K562 (cell line): ENCODE data around the gene BCL2L15. TPM values are rescaled to one million over a fixed set of nuclear protein-coding genes. Genes with fewer than 3 reads are reported as not detected.
A peak's percentile ranks its signal among the peaks of the same experiment; 100 is the strongest.

Experiments
- ATAC-seq: fragments of 200-7000 bp; cut with Tn5 transposase; 3 replicates; pipeline ENCODE4 v1.9.1; 2020; ENCODE audit warnings: moderate library complexity
- BruUV-seq: library from RNA; stranded (reverse); fragments of 400-500 nt; replicated peaks from 2 replicates; lab custom pipeline; 2021; lab: Mats Ljungman, UMichigan
- CTCF ChIA-PET: fragments of 300-600 bp; formaldehyde crosslinking; extraction: SDS; loops from one replicate; lab custom pipeline; 2021; ENCODE audit warnings: low intra/inter-chr PET ratio; lab: Yijun Ruan, JAX
- POLR2A ChIA-PET: fragments of 300-600, 350-650 bp; sonication (Branson Sonifier 250); formaldehyde crosslinking; extraction: SDS; loops from one replicate; lab custom pipeline; 2021; ENCODE audit warnings: antibody characterized with exemption, inconsistent platforms; lab: Yijun Ruan, JAX
- DNase-seq, 4 experiments: peaks; one replicate each; pipeline versions ENCODE4 v3.0.0 to v3.0.0-alpha.2; 2011 to 2018; ENCODE audit warnings: low spot score in 3 of 4, mixed read lengths in 3 of 4; ENCODE audit errors: extremely low read depth in 1 of 4
- FAIRE-seq: peaks from 2 replicates; lab custom pipeline; 2011; peaks lifted over from hg19 to GRCh38; lab: Jason Lieb, UNC
- H2AFZ ChIP-seq: 2 replicates; pipeline ENCODE4 v1.6.0; 2011; ENCODE audit warnings: low read depth, low read length, control low read depth, inconsistent platforms
- H3K27ac ChIP-seq: fragments of 200-600 bp; 3 replicates; pipeline ENCODE4 v1.8.0; 2011; ENCODE audit warnings: low read depth, mild to moderate bottlenecking, control low read depth, inconsistent platforms, low read length, moderate library complexity, mixed read lengths; ENCODE audit errors: extremely low read depth
- H3K27me3 ChIP-seq, 2 experiments: fragments of 300-600 bp in 1 of 2; 2 replicates in 1 of 2; 3 replicates in 1 of 2; pipeline versions ENCODE4 v1.6.0 to v1.8.0; 2011; ENCODE audit warnings: inconsistent platforms in 2 of 2, low read length in 2 of 2, mild to moderate bottlenecking in 1 of 2, mixed read lengths in 1 of 2, moderate library complexity in 1 of 2; ENCODE audit not compliant: control insufficient read depth in 2 of 2, insufficient read depth in 2 of 2
- H3K36me3 ChIP-seq: fragments of 300-600 bp; 3 replicates; pipeline ENCODE4 v1.8.0; 2011; ENCODE audit warnings: mild to moderate bottlenecking, low read length, inconsistent platforms; ENCODE audit not compliant: control insufficient read depth, insufficient read depth
- H3K4me1 ChIP-seq, 2 experiments: fragments of 200-600 bp in 1 of 2; replicated peaks in 1 of 2; 2 replicates in 1 of 2; 3 replicates in 1 of 2; pipeline versions ENCODE4 v1.5.1 to v1.8.0; 2011; ENCODE audit warnings: inconsistent platforms in 2 of 2, low read length in 2 of 2, mild to moderate bottlenecking in 1 of 2, mixed read lengths in 1 of 2, moderate library complexity in 1 of 2; ENCODE audit not compliant: control insufficient read depth in 2 of 2, insufficient read depth in 2 of 2
- H3K4me2 ChIP-seq: 2 replicates; pipeline ENCODE4 v1.6.1; 2011; ENCODE audit warnings: low read length, control low read depth, inconsistent platforms, mixed read lengths; ENCODE audit not compliant: insufficient read depth
- H3K4me3 ChIP-seq: fragments of 200-600 bp; sonication (generic), shearing (Covaris generic); 2 replicates; pipeline ENCODE4 v1.5.1; 2016; ENCODE audit warnings: control low read depth, inconsistent platforms
- H3K79me2 ChIP-seq: fragments of 200-600 bp; 3 replicates; pipeline ENCODE4 v1.8.0; 2011; ENCODE audit warnings: low read length, inconsistent platforms; ENCODE audit not compliant: control insufficient read depth, insufficient read depth
- H3K9ac ChIP-seq, 2 experiments: 2 replicates each; pipeline versions ENCODE4 v1.6.0 to v1.6.1; 2011; ENCODE audit warnings: low read depth in 2 of 2, low read length in 2 of 2, control low read depth in 1 of 2, inconsistent platforms in 1 of 2, mild to moderate bottlenecking in 1 of 2, mixed read lengths in 1 of 2; ENCODE audit not compliant: insufficient read depth in 1 of 2
- H3K9me1 ChIP-seq: one replicate; pipeline ENCODE4 v1.6.0; 2011; ENCODE audit warnings: inconsistent platforms, mild to moderate bottlenecking, low read length, moderate library complexity; ENCODE audit not compliant: control insufficient read depth, insufficient read depth
- H3K9me3 ChIP-seq: replicated peaks from 2 replicates; pipeline ENCODE4 v1.5.1; 2011; ENCODE audit warnings: low read depth, low read length, inconsistent platforms; ENCODE audit not compliant: control insufficient read depth, insufficient read depth
- H4K20me1 ChIP-seq: replicated peaks from 2 replicates; pipeline ENCODE4 v1.6.1; 2011; ENCODE audit warnings: low read length, inconsistent platforms, mixed read lengths; ENCODE audit not compliant: control insufficient read depth, insufficient read depth
- CLOCK ChIP-seq: fragments of 250-450 bp; sonication (Bioruptor Pico); IDR thresholded peaks from 2 replicates; pipeline ENCODE4 v1.4.0; 2020; ENCODE audit warnings: mild to moderate bottlenecking, moderate library complexity, borderline replicate concordance
- ERF ChIP-seq: fragments of 450-650 bp; formaldehyde crosslinking; IDR thresholded peaks from 2 replicates; pipeline ENCODE4 v1.4.0; 2020; ENCODE audit warnings: mild to moderate bottlenecking, mixed read lengths
- SIRT6 ChIP-seq: IDR thresholded peaks from one replicate; pipeline ENCODE4 v1.6.1; 2012; ENCODE audit warnings: low read depth, mild to moderate bottlenecking, control low read depth, inconsistent platforms, low read length, moderate library complexity
- ZBTB5 ChIP-seq: fragments of 450-650 bp; IDR thresholded peaks from 2 replicates; pipeline ENCODE4 v1.6.1; 2017; ENCODE audit warnings: antibody characterized with exemption
- ZMIZ1 ChIP-seq, 2 experiments: fragments of 150-350 bp in 1 of 2; IDR thresholded peaks; 2 replicates each; pipeline ENCODE4 v1.6.1; 2012 to 2016; ENCODE audit warnings: low read depth in 2 of 2, low read length in 2 of 2, mild to moderate bottlenecking in 1 of 2, moderate library complexity in 1 of 2
- ZNF274 ChIP-seq: IDR thresholded peaks from 2 replicates; pipeline ENCODE4 v1.6.1; 2011; ENCODE audit warnings: low read depth, mild to moderate bottlenecking, low read length, moderate library complexity, borderline replicate concordance
- ZNF764 ChIP-seq: fragments of 250-450 bp; sonication (Bioruptor Pico); IDR thresholded peaks from 2 replicates; pipeline ENCODE4 v1.4.0; 2020; ENCODE audit warnings: low read depth, mild to moderate bottlenecking, moderate library complexity
- ZNF766 ChIP-seq: fragments of 200-800 bp; sonication (Bioruptor generic); conservative IDR thresholded peaks from 2 replicates; pipeline ENCODE4 v1.6.1; 2016; ENCODE audit warnings: missing genetic modification characterization, missing compliant biosample characterization
- WGBS: fragments of 100-300 bp; shearing (Covaris generic); methylation state at CpG from one replicate; pipeline ENCODE4 v1.1.6; 2016; ENCODE audit warnings: low coverage, mixed read lengths; ENCODE audit not compliant: insufficient coverage; ENCODE audit errors: missing lambda C conversion rate; 5-methylcytosine and 5-hydroxymethylcytosine counted together
- in situ Hi-C: fragments of 300-500 bp; cut with MboI; formaldehyde crosslinking; loops from 4 replicates; pipeline ENCODE4 v1.15.0; 2018; ENCODE audit warnings: inconsistent platforms, mixed read lengths
- intact Hi-C: fragments of 100-400 bp; cut with micrococcal nuclease; formaldehyde crosslinking; loops from 2 replicates; pipeline ENCODE4 v1.14.2; 2022
- polyA plus RNA-seq, 8 experiments: library from polyadenylated mRNA; depleted of rRNA in 4 of 8; stranded (reverse) in 5 of 8; unstranded in 3 of 8; fragments of >200 nt; fragmentation: Nextera tagmentation in 2 of 8; fragmentation: Illumina TruSeq in 1 of 8; extraction: Ambion mirVana in 2 of 8; extraction: Trizol in 1 of 8; gene quantifications; 2 replicates each; pipeline versions ENCODE4 v1.2.1 to v1.2.3, GENCODE V29; 2011 to 2014; ENCODE audit warnings: inconsistent platforms in 1 of 8, missing spikeins in 1 of 8
- total RNA-seq, 7 experiments: library from RNA; depleted of rRNA in 6 of 7; stranded (reverse); fragments of >200 nt in 6 of 7; fragmentation: Illumina TruSeq in 2 of 7; extraction: Trizol in 2 of 7; gene quantifications; 2 replicates each; pipeline versions ENCODE4 v1.2.1 to v1.2.3, GENCODE V29; 2011 to 2021; ENCODE audit warnings: low replicate concordance in 1 of 7
- TF ChIP-seq, protein P1 (sequence below): fragments of 450-650 bp; formaldehyde crosslinking; conservative IDR thresholded peaks from 2 replicates; pipeline ENCODE4 v1.4.0; 2022; ENCODE audit warnings: mild to moderate bottlenecking, missing genetic modification characterization

The BCL2L15 gene
- total and polyA plus RNA-seq, 9 of the 15 experiments (the other 6 are each of a cell fraction or from before 2014, with no cell fraction given) = 0.06 to 0.42 (median 0.28) TPM; not detected in 1

- Histone ChIP-seq H3K79me2 (peaks cover 50% of the 10 kb centered on the region), H3K9ac (peak overlapping the region; percentile 90 to 96; a peak in 3 of 4 replicates), H3K27ac (peak overlapping the region; percentile 96), H3K36me3 (peaks cover 7% of the 10 kb centered on the region; the same call in 1 of the 3 replicates), H3K4me3 (peak overlapping the region; percentile 70), H2AFZ (peak overlapping the region; percentile 100), H3K4me1 (peaks cover 12 to 26% of the 10 kb centered on the region in 2 experiments), H3K27me3 (no peaks in the 10 kb centered on the region), H3K4me2 (peak overlapping the region; percentile 98), H3K9me1 (no peaks in the 10 kb centered on the region), H3K9me3 (no peaks in the 10 kb centered on the region), H4K20me1 (peaks cover 10% of the 10 kb centered on the region)
- 5% methylated on average over 6 of the region's 6 CpGs for WGBS
- intact Hi-C loops = loop anchor here (2.0 kb wide), 1 partner anchor 14 kb away; no protein-coding TSS in a partner anchor
- ATAC-seq (peak; percentile 10; the same call in 2 of the 3 replicates), FAIRE-seq (peak; percentile 46), DNase-seq (peak in 1 of 4 experiments; percentile 42)
- ChIA-PET CTCF (no interaction called here), POLR2A (interaction anchor here (0.7 to 5.2 kb wide), 13 partner anchors 10 to 1039 kb away, joined by 3 to 65 read pairs (median 17); partner anchors contain the start of genes AP4B1, DCLRE1B and PHTF1)
- in situ Hi-C loops = no loop called here
- no TSS peak for BruUV-seq
- no peak for TF ChIP-seq SIRT6
- peak; percentile 56; the same call in 1 of the 2 replicates for TF ChIP-seq ZNF766 (CRISPR knock-in tag)
- TF ChIP-seq ZBTB5 = no peak
- TF ChIP-seq ZMIZ1 (IDR thresholded peaks at IDR 0.05; ENCODE audit: low read depth in 2 of 2, low read length in 2 of 2) = no peak
- TF ChIP-seq ZNF274 = no peak
- TF ChIP-seq, protein P1, sequence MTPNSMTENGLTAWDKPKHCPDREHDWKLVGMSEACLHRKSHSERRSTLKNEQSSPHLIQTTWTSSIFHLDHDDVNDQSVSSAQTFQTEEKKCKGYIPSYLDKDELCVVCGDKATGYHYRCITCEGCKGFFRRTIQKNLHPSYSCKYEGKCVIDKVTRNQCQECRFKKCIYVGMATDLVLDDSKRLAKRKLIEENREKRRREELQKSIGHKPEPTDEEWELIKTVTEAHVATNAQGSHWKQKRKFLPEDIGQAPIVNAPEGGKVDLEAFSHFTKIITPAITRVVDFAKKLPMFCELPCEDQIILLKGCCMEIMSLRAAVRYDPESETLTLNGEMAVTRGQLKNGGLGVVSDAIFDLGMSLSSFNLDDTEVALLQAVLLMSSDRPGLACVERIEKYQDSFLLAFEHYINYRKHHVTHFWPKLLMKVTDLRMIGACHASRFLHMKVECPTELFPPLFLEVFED = 0 out of 2 replicates have a peak, but pooled peaks have one; percentile 21
- peak; percentile 10; the same call in 1 of the 2 replicates for TF ChIP-seq ERF (CRISPR knock-in tag)
- TF ChIP-seq ZNF764 (CRISPR knock-in tag) = 0 out of 2 replicates have a peak, but pooled peaks have one; percentile 40
- TF ChIP-seq CLOCK (CRISPR knock-in tag) = no peak
These were observed 41.0 kb upstream of the BCL2L15 start for GRCh38 chr1:113928187-113928930.
